ENCODE measurements around the gene GNG11.
"Not testable (repeated sequence)": the region's sequence is repeated elsewhere in the genome, so short reads cannot be mapped to it uniquely, and the experiment has no call there.

GRCh38 chr7:93911661-93912060 lies 9.9 kb upstream of the GNG11 start:
- TF ChIP-seq ZFX (IDR thresholded peaks at IDR 0.05); MAX (IDR thresholded peaks at IDR 0.05); CTCF (IDR thresholded peaks at IDR 0.05 in 2 of 3, conservative IDR thresholded peaks at IDR 0.05 in 1 of 3; ENCODE audit: borderline replicate concordance in 1 of 3, insufficient read depth in 1 of 3, low read depth in 2 of 3, low read length in 2 of 3); POLR2AphosphoS5 (IDR thresholded peaks at IDR 0.05; ENCODE audit: low read depth, low read length); REST (IDR thresholded peaks at IDR 0.05; ENCODE audit: low read depth); RAD21 (IDR thresholded peaks at IDR 0.05; ENCODE audit: low read depth): not testable (repeated sequence)

Data from HCT116 (cell line).